ENCODE measurements around the gene SLC1A2.

- TF ChIP-seq CTCF (conservative IDR thresholded peaks at IDR 0.05; ENCODE audit: low read length) (no peak), EZH2phosphoT487 (IDR thresholded peaks at IDR 0.05; ENCODE audit: borderline replicate concordance, low read depth, low read length) (no peak)
These were observed 82.6 kb downstream of the SLC1A2 start for GRCh38 chr11:35336726-35337125.
